ENCODE measurements around the gene FOXJ3.
A peak's percentile ranks its signal among the peaks of the same experiment; 100 is the strongest.

Gene FOXJ3

GRCh38 chr1:42350086-42350485, 15.1 kb upstream of the FOXJ3 start:
- H3K36me3 Mint-ChIP-seq (ENCODE audit: low read depth) = no peaks in the 10 kb centered on the region
- intact Hi-C loops (cut with micrococcal nuclease) = no loop called here
- peaks cover 13% of the 10 kb centered on the region for H3K27me3 Mint-ChIP-seq
- H3K27ac Mint-ChIP-seq = no peak overlapping the region
- H3K9me3 Mint-ChIP-seq = no peaks in the 10 kb centered on the region
- no peaks in the 10 kb centered on the region for H3K4me1 Mint-ChIP-seq (ENCODE audit: low read depth)
- H3K4me3 Mint-ChIP-seq = no peak overlapping the region

- no peak overlapping the region for H3K4me3 Mint-ChIP-seq
- H3K4me1 Mint-ChIP-seq (ENCODE audit: low read depth) = no peaks in the 10 kb centered on the region
- peaks cover 12% of the 10 kb centered on the region for H3K27me3 Mint-ChIP-seq
- intact Hi-C loops (cut with micrococcal nuclease) = no loop called here
- H3K9me3 Mint-ChIP-seq = no peaks in the 10 kb centered on the region
- no peak overlapping the region for H3K27ac Mint-ChIP-seq
- H3K36me3 Mint-ChIP-seq (ENCODE audit: low read depth) = no peaks in the 10 kb centered on the region
Measured at GRCh38 chr1:42348498-42348897, 13.5 kb upstream of the FOXJ3 start.

- H3K4me3 Mint-ChIP-seq = no peak overlapping the region
Measured at GRCh38 chr1:42343049-42343448, 8.0 kb upstream of the FOXJ3 start.

GRCh38 chr1:42340901-42341300, 5.9 kb upstream of the FOXJ3 start:
- H3K4me3 Mint-ChIP-seq = no peak overlapping the region
- H3K9me3 Mint-ChIP-seq = no peaks in the 10 kb centered on the region
- no peak overlapping the region for H3K27ac Mint-ChIP-seq
- no peaks in the 10 kb centered on the region for H3K36me3 Mint-ChIP-seq (ENCODE audit: low read depth)
- H3K27me3 Mint-ChIP-seq = peaks cover 9% of the 10 kb centered on the region
- H3K4me1 Mint-ChIP-seq (ENCODE audit: low read depth) = peaks cover 11% of the 10 kb centered on the region
- intact Hi-C loops (cut with micrococcal nuclease) = no loop called here

More at GRCh38 chr1:42343049-42343448, 8.0 kb upstream of the FOXJ3 start:
- no peaks in the 10 kb centered on the region for H3K4me1 Mint-ChIP-seq (ENCODE audit: low read depth)
- no peaks in the 10 kb centered on the region for H3K9me3 Mint-ChIP-seq
- H3K27ac Mint-ChIP-seq = no peak overlapping the region
- intact Hi-C loops (cut with micrococcal nuclease) = no loop called here
- H3K27me3 Mint-ChIP-seq = peaks cover 11% of the 10 kb centered on the region
- H3K36me3 Mint-ChIP-seq (ENCODE audit: low read depth) = no peaks in the 10 kb centered on the region

- intact Hi-C loops (cut with micrococcal nuclease) = no loop called here
- H3K4me1 Mint-ChIP-seq (ENCODE audit: low read depth) = peaks cover 14% of the 10 kb centered on the region
- H3K27ac Mint-ChIP-seq = no peak overlapping the region
- H3K9me3 Mint-ChIP-seq = no peaks in the 10 kb centered on the region
- no peak overlapping the region for H3K4me3 Mint-ChIP-seq
- H3K36me3 Mint-ChIP-seq (ENCODE audit: low read depth) = peaks cover 5% of the 10 kb centered on the region
- peaks cover 9% of the 10 kb centered on the region for H3K27me3 Mint-ChIP-seq
Measured at GRCh38 chr1:42340093-42340492, 5.1 kb upstream of the FOXJ3 start.

- Mint-ChIP-seq H3K9me3 (no peaks in the 10 kb centered on the region), H3K27me3 (peaks cover 4% of the 10 kb centered on the region), H3K4me1 (ENCODE audit: low read depth) (peaks cover 36% of the 10 kb centered on the region), H3K27ac (no peak overlapping the region), H3K36me3 (ENCODE audit: low read depth) (peaks cover 13% of the 10 kb centered on the region), H3K4me3 (no peak overlapping the region)
- intact Hi-C loops (cut with micrococcal nuclease) = no loop called here
Measured at GRCh38 chr1:42336978-42337377, 1.9 kb upstream of the FOXJ3 start.

GRCh38 chr1:42335809-42336518, 929 bp upstream of the FOXJ3 start:
- intact Hi-C loops (cut with micrococcal nuclease) = no loop called here
- Mint-ChIP-seq H3K36me3 (ENCODE audit: low read depth) (peaks cover 13% of the 10 kb centered on the region), H3K4me1 (ENCODE audit: low read depth) (peaks cover 41% of the 10 kb centered on the region), H3K4me3 (peak overlapping the region; percentile 95), H3K27me3 (no peaks in the 10 kb centered on the region), H3K27ac (peak overlapping the region; percentile 83), H3K9me3 (no peaks in the 10 kb centered on the region)

DNA sequence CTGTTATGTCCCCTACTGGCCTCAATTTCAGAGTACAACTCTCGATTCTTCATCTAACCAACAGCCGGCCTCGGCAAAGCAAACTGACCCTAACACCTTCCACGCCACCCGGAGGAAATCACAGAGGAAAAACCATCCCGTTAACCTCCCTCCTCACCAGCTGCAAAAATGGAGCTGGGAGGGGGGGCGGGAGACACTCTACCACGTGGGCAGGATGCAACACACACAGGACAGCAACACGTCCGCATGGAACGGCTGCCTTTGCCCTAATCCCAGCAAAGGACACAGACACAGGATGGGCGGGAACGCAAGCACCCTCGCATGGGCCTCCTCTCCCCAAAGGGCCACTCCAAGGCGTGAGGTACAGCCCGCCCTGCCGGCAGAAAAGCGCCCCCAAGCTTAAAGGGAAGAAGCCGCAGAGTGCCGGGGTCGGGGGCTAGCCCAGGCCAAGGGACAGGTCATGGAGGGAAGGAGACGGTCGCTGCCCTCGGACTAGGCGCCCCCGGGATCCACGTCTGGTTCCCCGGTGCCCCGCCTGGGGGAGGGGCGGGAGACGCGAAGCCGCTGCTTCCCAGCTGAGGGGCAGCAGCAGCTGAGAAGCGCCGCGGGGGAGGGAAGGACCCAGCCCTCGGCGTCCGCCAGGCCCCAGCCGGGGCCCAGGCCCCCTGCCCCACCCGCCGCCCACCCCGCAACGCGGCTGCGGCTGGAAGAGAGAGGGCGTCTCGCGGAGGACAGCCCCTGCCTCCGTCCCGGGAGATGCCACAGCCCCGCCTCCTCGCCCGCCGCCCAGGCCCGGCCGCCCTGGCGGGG, 590 bp downstream of the FOXJ3 start:
- Mint-ChIP-seq H3K9me3 (no peaks in the 10 kb centered on the region), H3K27me3 (no peaks in the 10 kb centered on the region), H3K4me1 (ENCODE audit: low read depth) (peaks cover 56% of the 10 kb centered on the region), H3K4me3 (peak overlapping the region; percentile 95), H3K36me3 (ENCODE audit: low read depth) (peaks cover 13% of the 10 kb centered on the region), H3K27ac (peak overlapping the region; percentile 88)
- intact Hi-C loops (cut with micrococcal nuclease) = no loop called here

DNA sequence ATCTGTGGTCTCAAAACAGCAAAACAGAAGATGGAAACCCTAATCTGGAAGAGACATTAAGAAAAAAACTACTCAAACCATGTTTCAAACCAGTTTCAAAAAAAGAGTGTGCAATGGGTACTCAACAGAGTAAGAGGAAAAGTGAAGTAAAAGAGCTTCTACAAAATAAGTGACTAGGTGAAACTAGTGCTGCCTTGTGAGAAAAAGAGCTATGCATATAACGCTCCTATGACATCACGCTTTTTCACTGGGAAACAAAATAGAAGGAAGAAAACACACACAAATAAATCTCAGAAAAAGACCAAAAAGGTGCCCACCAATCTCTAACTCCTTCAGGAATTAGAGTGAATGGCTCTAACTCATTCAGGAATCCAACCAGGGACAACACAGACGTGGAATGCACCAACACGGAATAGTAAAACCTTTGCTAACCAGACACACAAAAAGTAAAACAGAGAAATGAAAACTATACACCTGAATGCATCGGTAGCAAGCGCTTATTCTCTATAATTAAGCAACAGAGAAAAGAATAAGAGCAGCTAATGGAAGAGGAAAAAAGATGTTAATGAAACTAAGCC, 1.3 kb downstream of the FOXJ3 start:
- peaks cover 56% of the 10 kb centered on the region for H3K4me1 Mint-ChIP-seq (ENCODE audit: low read depth)
- H3K36me3 Mint-ChIP-seq (ENCODE audit: low read depth) = peaks cover 13% of the 10 kb centered on the region
- peak overlapping the region; percentile 95 for H3K4me3 Mint-ChIP-seq
- H3K9me3 Mint-ChIP-seq = no peaks in the 10 kb centered on the region
- H3K27me3 Mint-ChIP-seq = no peaks in the 10 kb centered on the region
- intact Hi-C loops (cut with micrococcal nuclease) = no loop called here
- peak overlapping the region; percentile 88 for H3K27ac Mint-ChIP-seq

DNA sequence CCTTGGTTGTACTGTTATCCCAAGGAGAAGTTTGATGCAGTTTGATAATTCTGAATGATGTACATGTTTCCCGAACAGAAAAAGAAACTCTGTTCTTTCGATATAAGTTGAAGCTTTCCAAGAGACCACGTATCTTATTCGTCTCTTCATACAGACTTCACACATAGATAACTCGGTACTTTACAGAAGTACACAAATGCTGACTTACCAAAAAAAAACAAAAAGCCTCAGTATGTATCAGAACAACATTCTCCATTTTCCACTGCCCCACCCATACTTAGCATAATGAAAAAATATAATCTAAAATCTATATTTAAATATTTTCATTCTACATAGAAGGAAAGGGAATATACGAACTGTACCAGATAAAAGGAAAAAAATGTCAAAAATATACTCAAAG, 2.2 kb downstream of the FOXJ3 start:
- H3K4me1 Mint-ChIP-seq (ENCODE audit: low read depth) = peaks cover 56% of the 10 kb centered on the region
- H3K27ac Mint-ChIP-seq = peak overlapping the region; percentile 2
- H3K9me3 Mint-ChIP-seq = no peaks in the 10 kb centered on the region
- intact Hi-C loops (cut with micrococcal nuclease) = no loop called here
- H3K4me3 Mint-ChIP-seq = no peak overlapping the region
- no peaks in the 10 kb centered on the region for H3K27me3 Mint-ChIP-seq
- peaks cover 13% of the 10 kb centered on the region for H3K36me3 Mint-ChIP-seq (ENCODE audit: low read depth)

DNA sequence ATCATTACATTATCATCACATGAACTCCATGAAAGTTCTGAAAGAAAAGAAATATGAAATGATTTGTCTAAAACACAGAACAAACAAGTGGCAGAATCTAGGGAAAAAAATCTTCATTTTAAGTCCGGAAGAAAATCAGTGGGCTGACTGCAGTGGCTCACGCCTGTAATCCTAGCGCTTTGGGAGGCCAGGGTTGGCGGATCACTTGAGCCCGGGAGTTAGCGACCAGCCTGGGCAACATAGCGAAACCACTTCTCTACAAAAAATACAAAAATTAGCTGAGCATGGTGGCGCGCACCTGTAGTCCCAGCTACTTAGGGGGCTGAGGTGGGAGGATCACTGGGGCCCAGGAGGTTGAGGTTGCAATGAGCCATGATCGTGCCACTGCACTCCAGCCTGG, 4.8 kb downstream of the FOXJ3 start:
- no peaks in the 10 kb centered on the region for H3K27me3 Mint-ChIP-seq
- H3K4me3 Mint-ChIP-seq = no peak overlapping the region
- no peaks in the 10 kb centered on the region for H3K9me3 Mint-ChIP-seq
- H3K4me1 Mint-ChIP-seq (ENCODE audit: low read depth) = peaks cover 57% of the 10 kb centered on the region
- peaks cover 10% of the 10 kb centered on the region for H3K36me3 Mint-ChIP-seq (ENCODE audit: low read depth)
- intact Hi-C loops (cut with micrococcal nuclease) = no loop called here
- no peak overlapping the region for H3K27ac Mint-ChIP-seq

DNA sequence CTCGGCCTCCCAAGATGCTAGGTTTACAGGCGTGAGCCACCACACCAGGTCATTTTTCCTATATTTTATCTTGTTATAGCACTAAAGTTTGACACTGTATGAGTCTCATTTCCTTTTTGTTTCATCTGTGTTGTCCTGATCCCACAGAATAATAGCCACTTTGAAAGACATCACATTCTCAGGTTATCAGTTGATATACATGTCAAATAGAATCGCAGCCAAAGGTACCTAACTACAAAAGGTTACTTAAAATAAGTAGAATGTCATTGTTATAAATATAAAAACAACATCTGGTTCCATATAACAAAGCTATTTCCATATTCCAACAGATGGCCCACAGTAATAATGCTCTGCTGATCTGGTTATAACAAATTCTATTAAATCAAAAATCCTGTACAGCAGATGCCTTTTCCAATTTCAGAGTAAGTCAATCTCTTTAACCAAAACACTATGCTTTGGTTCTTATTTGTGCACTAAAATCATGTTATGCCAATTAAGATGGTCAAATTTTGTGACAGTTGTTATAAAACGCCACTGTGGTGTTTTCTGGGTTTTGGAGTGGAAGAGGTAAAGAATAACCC, 6.0 kb downstream of the FOXJ3 start:
- H3K4me1 Mint-ChIP-seq (ENCODE audit: low read depth) = peaks cover 56% of the 10 kb centered on the region
- H3K27me3 Mint-ChIP-seq = no peaks in the 10 kb centered on the region
- H3K4me3 Mint-ChIP-seq = no peak overlapping the region
- intact Hi-C loops (cut with micrococcal nuclease) = loop anchor here (10.0 kb wide), 1 partner anchor 154 kb away; no protein-coding TSS in a partner anchor
- H3K9me3 Mint-ChIP-seq = no peaks in the 10 kb centered on the region
- no peak overlapping the region for H3K27ac Mint-ChIP-seq
- no peaks in the 10 kb centered on the region for H3K36me3 Mint-ChIP-seq (ENCODE audit: low read depth)

- Mint-ChIP-seq H3K9me3 (no peaks in the 10 kb centered on the region), H3K4me1 (ENCODE audit: low read depth) (peaks cover 54% of the 10 kb centered on the region), H3K4me3 (no peak overlapping the region), H3K27me3 (no peaks in the 10 kb centered on the region), H3K36me3 (ENCODE audit: low read depth) (no peaks in the 10 kb centered on the region), H3K27ac (no peak overlapping the region)
- intact Hi-C loops (cut with micrococcal nuclease) = loop anchor here (10.0 kb wide), 1 partner anchor 153 kb away; no protein-coding TSS in a partner anchor
Measured at GRCh38 chr1:42328047-42328625, 6.9 kb downstream of the FOXJ3 start.

All from dendritic cell treated with granulocyte-macrophage colony-stimulating factor and Interleukin-4, amounts not matched to agents 40 ng/mL and 50 ng/mL, for 4 days (primary cell).